HFFc6 (cell line): Measurements from ENCODE around the gene AUTS2. TPM values are rescaled to one million over a fixed set of nuclear protein-coding genes. Genes with fewer than 3 reads are reported as not detected.

Source experiments
- DNase-seq: peaks from one replicate; pipeline ENCODE4 v3.0.0-alpha.2; 2018
- H3K27ac Mint-ChIP-seq: 2 replicates; pipeline ENCODE4 v1.8.0; 2020; ENCODE audit warnings: mild to moderate bottlenecking, mixed read lengths
- H3K27me3 Mint-ChIP-seq: 2 replicates; pipeline ENCODE4 v1.8.0; 2021; ENCODE audit warnings: mild to moderate bottlenecking, moderate library complexity, mixed read lengths; ENCODE audit not compliant: insufficient read depth
- H3K36me3 Mint-ChIP-seq: 2 replicates; pipeline ENCODE4 v1.8.0; 2021; ENCODE audit warnings: low read depth, mixed read lengths
- H3K4me1 Mint-ChIP-seq: 2 replicates; pipeline ENCODE4 v1.8.0; 2020; ENCODE audit warnings: low read depth, mixed read lengths
- H3K4me3 Mint-ChIP-seq: 2 replicates; pipeline ENCODE4 v1.8.0; 2020; ENCODE audit warnings: mild to moderate bottlenecking, moderate library complexity, mixed read lengths
- H3K9me3 Mint-ChIP-seq: 2 replicates; pipeline ENCODE4 v1.8.0; 2020; ENCODE audit warnings: mild to moderate bottlenecking, mixed read lengths
- total RNA-seq, 6 experiments: library from RNA; stranded (reverse); fragmentation: NEBNext Ultra II Directional; extraction: Animal tissue kit (Norgen Biotek cat#: 25700); gene quantifications; 2 replicates in 1 of 6; 3 replicates in 5 of 6; pipeline ENCODE4 v1.2.3, GENCODE V29; 2021
- TF ChIP-seq, protein P1 (sequence below): fragments of 200-600 bp; sonication (generic); IDR thresholded peaks from 2 replicates; pipeline ENCODE4 v1.5.0; 2021; ENCODE audit warnings: antibody characterized with exemption, mild to moderate bottlenecking

AUTS2 gene
- total RNA-seq, 6 experiments from 2014 or later: 0.02 to 0.19 (median 0.16) TPM; not detected in 2

DNA sequence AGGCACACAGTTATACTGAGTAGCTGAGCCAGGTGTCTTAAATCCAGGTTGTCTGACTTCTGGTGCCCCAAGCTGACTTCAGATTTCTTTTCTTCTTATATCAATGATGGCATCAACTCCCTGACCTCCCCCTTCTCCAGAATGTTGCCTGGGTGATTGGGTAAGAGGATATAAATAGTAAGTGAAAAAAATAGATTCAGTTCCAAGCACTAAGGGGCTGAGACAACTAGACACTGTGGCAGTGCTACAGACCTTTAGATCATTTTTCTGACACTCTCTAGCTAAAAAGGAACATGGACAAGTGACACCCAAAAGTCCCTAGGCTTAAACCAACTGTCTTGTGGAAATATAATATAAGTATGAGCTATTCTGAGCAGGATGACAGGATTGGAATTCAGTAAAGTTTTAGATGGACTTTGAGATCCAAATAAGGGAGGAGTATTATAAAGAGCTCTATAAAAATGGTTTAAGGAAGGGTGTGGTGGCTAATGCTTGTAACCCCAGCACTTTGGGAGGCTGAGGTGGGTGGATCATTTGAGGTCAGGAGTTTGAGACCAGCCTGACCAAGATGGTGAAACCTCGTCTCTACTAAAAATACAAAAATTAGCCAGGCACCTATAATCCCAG lies 944.6 kb downstream of the AUTS2 start:
- Mint-ChIP-seq H3K36me3 (no peaks in the 10 kb centered on the region), H3K4me1 (no peaks in the 10 kb centered on the region), H3K27me3 (no peaks in the 10 kb centered on the region), H3K4me3 (no peak overlapping the region), H3K27ac (no peak overlapping the region), H3K9me3 (peaks cover 59% of the 10 kb centered on the region)
- TF ChIP-seq, protein P1, sequence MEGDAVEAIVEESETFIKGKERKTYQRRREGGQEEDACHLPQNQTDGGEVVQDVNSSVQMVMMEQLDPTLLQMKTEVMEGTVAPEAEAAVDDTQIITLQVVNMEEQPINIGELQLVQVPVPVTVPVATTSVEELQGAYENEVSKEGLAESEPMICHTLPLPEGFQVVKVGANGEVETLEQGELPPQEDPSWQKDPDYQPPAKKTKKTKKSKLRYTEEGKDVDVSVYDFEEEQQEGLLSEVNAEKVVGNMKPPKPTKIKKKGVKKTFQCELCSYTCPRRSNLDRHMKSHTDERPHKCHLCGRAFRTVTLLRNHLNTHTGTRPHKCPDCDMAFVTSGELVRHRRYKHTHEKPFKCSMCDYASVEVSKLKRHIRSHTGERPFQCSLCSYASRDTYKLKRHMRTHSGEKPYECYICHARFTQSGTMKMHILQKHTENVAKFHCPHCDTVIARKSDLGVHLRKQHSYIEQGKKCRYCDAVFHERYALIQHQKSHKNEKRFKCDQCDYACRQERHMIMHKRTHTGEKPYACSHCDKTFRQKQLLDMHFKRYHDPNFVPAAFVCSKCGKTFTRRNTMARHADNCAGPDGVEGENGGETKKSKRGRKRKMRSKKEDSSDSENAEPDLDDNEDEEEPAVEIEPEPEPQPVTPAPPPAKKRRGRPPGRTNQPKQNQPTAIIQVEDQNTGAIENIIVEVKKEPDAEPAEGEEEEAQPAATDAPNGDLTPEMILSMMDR: no peak
- DNase-seq: no peak

DNA sequence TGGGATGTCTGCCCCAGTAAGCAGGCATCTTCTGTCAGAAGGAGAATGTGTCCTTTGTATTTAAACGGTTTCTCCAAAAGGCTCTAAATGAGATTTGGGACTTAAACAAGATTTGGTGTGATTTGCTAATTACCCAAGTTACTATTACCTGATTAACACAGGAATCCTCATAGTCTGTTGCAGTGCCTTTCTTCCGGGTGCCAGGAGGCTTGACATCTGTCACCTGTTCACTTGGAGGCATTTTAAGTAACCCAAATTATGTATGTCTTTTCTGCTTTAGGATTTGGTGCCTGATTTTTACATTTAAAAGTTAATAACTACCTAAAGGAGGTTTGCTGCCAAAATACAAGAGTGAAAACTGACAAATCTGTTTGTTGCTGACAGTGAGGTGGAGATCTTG lies 945.7 kb downstream of the AUTS2 start:
- Mint-ChIP-seq H3K36me3 (no peaks in the 10 kb centered on the region), H3K4me3 (no peak overlapping the region), H3K4me1 (no peaks in the 10 kb centered on the region), H3K27me3 (no peaks in the 10 kb centered on the region), H3K9me3 (peaks cover 58% of the 10 kb centered on the region), H3K27ac (no peak overlapping the region)
- DNase-seq: no peak
- TF ChIP-seq, protein P1: no peak

- TF ChIP-seq, protein P1: no peak
- Mint-ChIP-seq H3K36me3 (no peaks in the 10 kb centered on the region), H3K4me3 (no peak overlapping the region), H3K27me3 (no peaks in the 10 kb centered on the region), H3K4me1 (no peaks in the 10 kb centered on the region), H3K9me3 (peaks cover 60% of the 10 kb centered on the region), H3K27ac (no peak overlapping the region)
- no peak for DNase-seq
Observed at GRCh38 chr7:70545214-70545613, 946.9 kb downstream of the AUTS2 start.

DNA sequence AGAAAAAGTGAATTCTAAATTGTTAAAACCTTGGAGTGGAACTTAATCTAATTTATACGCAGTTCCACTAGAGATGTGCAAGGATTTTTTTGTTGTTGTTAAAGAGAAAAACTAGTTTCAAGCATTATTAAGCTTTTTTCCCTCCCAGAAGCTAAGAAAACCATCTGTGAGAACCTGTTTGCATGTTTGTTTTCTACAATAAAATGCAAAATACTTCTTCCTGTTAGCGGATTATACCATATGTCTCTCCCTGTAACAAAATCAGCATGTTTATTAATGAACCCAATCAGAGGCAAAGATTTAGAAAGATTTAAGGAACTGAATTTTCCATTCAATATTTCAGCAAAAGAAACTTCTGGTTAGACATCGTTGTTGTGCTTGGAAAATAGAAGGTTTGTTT lies 953.9 kb downstream of the AUTS2 start:
- Mint-ChIP-seq H3K9me3 (peaks cover 45% of the 10 kb centered on the region), H3K4me3 (no peak overlapping the region)
- DNase-seq: no peak

DNA sequence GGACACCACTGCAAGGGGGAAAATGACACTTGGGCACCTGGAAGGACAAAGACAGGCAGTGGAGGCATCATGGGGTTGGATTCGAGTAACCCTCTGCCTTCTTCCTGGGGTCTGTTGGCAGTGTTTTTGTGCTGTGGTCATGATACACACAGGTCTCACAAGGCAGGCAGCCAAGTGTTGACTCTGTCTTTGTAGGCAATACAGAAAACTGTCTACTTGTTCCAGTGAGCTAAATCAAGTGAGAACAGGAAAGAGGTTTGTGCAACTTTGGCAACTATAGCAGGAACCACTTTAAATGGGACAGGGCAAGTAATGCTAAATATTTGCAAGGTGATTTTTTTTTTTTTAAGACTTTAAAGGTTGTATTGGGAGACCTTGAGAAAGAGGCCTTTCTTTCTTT lies 955.1 kb downstream of the AUTS2 start:
- TF ChIP-seq, protein P1: no peak
- no peaks in the 10 kb centered on the region; the same call in 1 of the 2 replicates for H3K27me3 Mint-ChIP-seq
- H3K9me3 Mint-ChIP-seq: peaks cover 40% of the 10 kb centered on the region
- no peak for DNase-seq
- H3K4me3 Mint-ChIP-seq: no peak overlapping the region
- H3K4me1 Mint-ChIP-seq: no peaks in the 10 kb centered on the region
- no peaks in the 10 kb centered on the region; the same call in 1 of the 2 replicates for H3K36me3 Mint-ChIP-seq
- no peak overlapping the region for H3K27ac Mint-ChIP-seq

More for the DNA sequence above, 953.9 kb downstream of the AUTS2 start:
- TF ChIP-seq, protein P1: no peak
- Mint-ChIP-seq H3K36me3 (no peaks in the 10 kb centered on the region; the same call in 1 of the 2 replicates), H3K27me3 (no peaks in the 10 kb centered on the region; the same call in 1 of the 2 replicates), H3K27ac (no peak overlapping the region), H3K4me1 (no peaks in the 10 kb centered on the region)
